Mucosa of rectum (tissue), 2 donors: ENCODE measurements around the gene GOLGA6L10.
"Not testable (repeated sequence)": the region's sequence is repeated elsewhere in the genome, so short reads cannot be mapped to it uniquely, and the experiment has no call there.

Source experiments
- H3K27ac ChIP-seq, 2 donors: one replicate each; pipeline ENCODE4 v1.7.0; 2013; ENCODE audit warnings: inconsistent platforms in 2 of 2, low read depth in 2 of 2, low read length in 2 of 2
- H3K27me3 ChIP-seq, 2 donors: one replicate each; pipeline ENCODE4 v1.7.0; 2013; ENCODE audit warnings: low read length in 2 of 2; ENCODE audit not compliant: control insufficient read depth in 2 of 2, insufficient read depth in 2 of 2
- H3K36me3 ChIP-seq, 2 donors: one replicate each; pipeline ENCODE4 v1.7.0; 2013; ENCODE audit warnings: low read length in 2 of 2; ENCODE audit not compliant: control insufficient read depth in 2 of 2, insufficient read depth in 2 of 2
- H3K4me1 ChIP-seq, 2 donors: one replicate each; pipeline ENCODE4 v1.7.0; 2013; ENCODE audit warnings: low read length in 2 of 2, mild to moderate bottlenecking in 1 of 2; ENCODE audit not compliant: control insufficient read depth in 2 of 2, insufficient read depth in 2 of 2
- H3K4me3 ChIP-seq, 2 donors: one replicate each; pipeline ENCODE4 v1.7.0; 2013; ENCODE audit warnings: low read length in 2 of 2
- H3K9ac ChIP-seq, 2 donors: one replicate each; pipeline ENCODE4 v1.7.0; 2013; ENCODE audit warnings: low read length in 2 of 2, low read depth in 1 of 2, mild to moderate bottlenecking in 1 of 2
- H3K9me3 ChIP-seq, 2 donors: one replicate each; pipeline ENCODE4 v1.7.0; 2013; ENCODE audit warnings: low read length in 2 of 2; ENCODE audit not compliant: control insufficient read depth in 2 of 2
- donor health status: healthy.
- donor health status: Normal muscosa, but diverticular disease.

GOLGA6L10 gene

GRCh38 chr15:82319522-82320278 is 29.6 kb downstream of the GOLGA6L10 start:
- H3K27ac ChIP-seq, H3K9me3 ChIP-seq, H3K4me1 ChIP-seq, H3K36me3 ChIP-seq, H3K27me3 ChIP-seq, H3K9ac ChIP-seq, H3K4me3 ChIP-seq: not testable (repeated sequence)

GRCh38 chr15:82318281-82318680 is 31.0 kb downstream of the GOLGA6L10 start:
- not testable (repeated sequence) for H3K27ac ChIP-seq, H3K4me3 ChIP-seq, H3K4me1 ChIP-seq, H3K27me3 ChIP-seq, H3K9ac ChIP-seq, H3K36me3 ChIP-seq, H3K9me3 ChIP-seq

- not testable (repeated sequence) for H3K9ac ChIP-seq, H3K4me1 ChIP-seq, H3K9me3 ChIP-seq, H3K27ac ChIP-seq, H3K27me3 ChIP-seq, H3K4me3 ChIP-seq, H3K36me3 ChIP-seq
Measured at GRCh38 chr15:82317516-82317915, 31.8 kb downstream of the GOLGA6L10 start.

- Histone ChIP-seq H3K27ac (no peak overlapping the region), H3K9me3 (no peaks in the 10 kb centered on the region), H3K36me3 (no peaks in the 10 kb centered on the region), H3K9ac (no peak overlapping the region), H3K27me3 (no peaks in the 10 kb centered on the region), H3K4me1 (no peaks in the 10 kb centered on the region), H3K4me3 (no peak overlapping the region)
Measured at GRCh38 chr15:82317091-82317489, 32.2 kb downstream of the GOLGA6L10 start.

- not testable (repeated sequence) for H3K27me3 ChIP-seq, H3K36me3 ChIP-seq, H3K4me1 ChIP-seq, H3K27ac ChIP-seq, H3K4me3 ChIP-seq, H3K9ac ChIP-seq, H3K9me3 ChIP-seq
Measured at GRCh38 chr15:82316247-82317090, 32.8 kb downstream of the GOLGA6L10 start.

- no peak overlapping the region for H3K4me3 ChIP-seq
- no peak overlapping the region for H3K27ac ChIP-seq
- no peak overlapping the region for H3K9ac ChIP-seq
- no peaks in the 10 kb centered on the region for H3K27me3 ChIP-seq
- H3K4me1 ChIP-seq: no peaks in the 10 kb centered on the region
- H3K36me3 ChIP-seq: no peaks in the 10 kb centered on the region
- no peaks in the 10 kb centered on the region for H3K9me3 ChIP-seq
Measured at GRCh38 chr15:82315519-82316246, 33.6 kb downstream of the GOLGA6L10 start.

GRCh38 chr15:82314769-82315518 is 34.3 kb downstream of the GOLGA6L10 start:
- no peak overlapping the region for H3K9ac ChIP-seq
- H3K27ac ChIP-seq: no peak overlapping the region
- H3K4me1 ChIP-seq: no peaks in the 10 kb centered on the region

GRCh38 chr15:82313951-82314768 is 35.1 kb downstream of the GOLGA6L10 start:
- not testable (repeated sequence) for H3K4me3 ChIP-seq, H3K27me3 ChIP-seq, H3K36me3 ChIP-seq, H3K9ac ChIP-seq, H3K4me1 ChIP-seq, H3K9me3 ChIP-seq, H3K27ac ChIP-seq

More at GRCh38 chr15:82314769-82315518, 34.3 kb downstream of the GOLGA6L10 start:
- H3K9me3 ChIP-seq: no peaks in the 10 kb centered on the region
- no peak overlapping the region for H3K4me3 ChIP-seq
- H3K36me3 ChIP-seq: no peaks in the 10 kb centered on the region
- H3K27me3 ChIP-seq: no peaks in the 10 kb centered on the region

GRCh38 chr15:82313446-82313845 is 35.8 kb downstream of the GOLGA6L10 start:
- no peak overlapping the region for H3K9ac ChIP-seq
- no peaks in the 10 kb centered on the region for H3K27me3 ChIP-seq
- no peak overlapping the region for H3K27ac ChIP-seq
- no peaks in the 10 kb centered on the region for H3K36me3 ChIP-seq
- no peak overlapping the region for H3K4me3 ChIP-seq
- no peaks in the 10 kb centered on the region for H3K4me1 ChIP-seq
- H3K9me3 ChIP-seq: no peaks in the 10 kb centered on the region
